ENCODE results near the gene BMP5. TPM values are rescaled to one million over a fixed set of nuclear protein-coding genes. Genes with fewer than 3 reads are reported as not detected.

The BMP5 gene
- total RNA-seq, 1 experiment from 2014 or later = not detected

GRCh38 chr6:55818482-55818881 lies 56.9 kb downstream of the BMP5 start:
- DNase-seq (ENCODE audit: low read depth) = no peak

GRCh38 chr6:55812509-55812908 lies 62.9 kb downstream of the BMP5 start:
- DNase-seq (ENCODE audit: low read depth) = no peak

- DNase-seq (ENCODE audit: low read depth) = no peak
These were observed 64.3 kb downstream of the BMP5 start for GRCh38 chr6:55811074-55811473.

- DNase-seq (ENCODE audit: low read depth) = no peak
These were observed 73.1 kb downstream of the BMP5 start for GRCh38 chr6:55802259-55802658.

GRCh38 chr6:55798571-55798970 lies 76.8 kb downstream of the BMP5 start:
- no peak for DNase-seq (ENCODE audit: low read depth)

- peak; percentile 73 for DNase-seq (ENCODE audit: low read depth)
These were observed 81.1 kb downstream of the BMP5 start for GRCh38 chr6:55794136-55794812.

- no peak for DNase-seq (ENCODE audit: low read depth)
These were observed 90.1 kb downstream of the BMP5 start for GRCh38 chr6:55785273-55785672.

- no peak for DNase-seq (ENCODE audit: low read depth)
These were observed 93.1 kb downstream of the BMP5 start for GRCh38 chr6:55782275-55782674.

GRCh38 chr6:55778705-55779104 lies 96.7 kb downstream of the BMP5 start:
- DNase-seq (ENCODE audit: low read depth) = no peak

- peak; percentile 31 for DNase-seq (ENCODE audit: low read depth)
These were observed 97.9 kb downstream of the BMP5 start for GRCh38 chr6:55777469-55777868.

- DNase-seq (ENCODE audit: low read depth) = no peak
These were observed 99.3 kb downstream of the BMP5 start for GRCh38 chr6:55776113-55776512.

GRCh38 chr6:55775029-55775318 lies 100.4 kb downstream of the BMP5 start:
- no peak for DNase-seq (ENCODE audit: low read depth)

- no peak for DNase-seq (ENCODE audit: low read depth)
These were observed 100.9 kb downstream of the BMP5 start for GRCh38 chr6:55774286-55775028.

GRCh38 chr6:55773620-55774216 lies 101.7 kb downstream of the BMP5 start:
- no peak for DNase-seq (ENCODE audit: low read depth)

- DNase-seq (ENCODE audit: low read depth) = no peak
These were observed 102.7 kb downstream of the BMP5 start for GRCh38 chr6:55772730-55773129.

- no peak for DNase-seq (ENCODE audit: low read depth)
These were observed 115.9 kb downstream of the BMP5 start for GRCh38 chr6:55759536-55759935.

- peak; percentile 67 for DNase-seq (ENCODE audit: low read depth)
These were observed 117.0 kb downstream of the BMP5 start for GRCh38 chr6:55758156-55758937.

- no peak for DNase-seq (ENCODE audit: low read depth)
These were observed 118.8 kb downstream of the BMP5 start for GRCh38 chr6:55756531-55757031.

GRCh38 chr6:55748880-55749279 lies 126.5 kb downstream of the BMP5 start:
- no peak for DNase-seq (ENCODE audit: low read depth)

GRCh38 chr6:55746473-55746872 lies 128.9 kb downstream of the BMP5 start:
- no peak for DNase-seq (ENCODE audit: low read depth)

GRCh38 chr6:55734256-55734655 lies 141.1 kb downstream of the BMP5 start:
- no peak for DNase-seq (ENCODE audit: low read depth)

GRCh38 chr6:55729665-55730064 lies 145.7 kb downstream of the BMP5 start:
- no peak for DNase-seq (ENCODE audit: low read depth)

Data from HT1080 (cell line).